HepG2 (cell line): ENCODE results near the gene EVI5. TPM values are rescaled to one million over a fixed set of nuclear protein-coding genes. Genes with fewer than 3 reads are reported as not detected.

Source experiments
- ATAC-seq: fragments of 200-7000 bp; cut with Tn5 transposase; 3 replicates; pipeline ENCODE4 v1.9.1; 2020; ENCODE audit warnings: mild to moderate bottlenecking, moderate library complexity
- BruUV-seq: library from RNA; stranded (reverse); fragments of 400-500 nt; replicated peaks from 2 replicates; lab custom pipeline; 2021; lab: Mats Ljungman, UMichigan
- CTCF ChIA-PET: fragments of 300-600 bp; formaldehyde crosslinking; extraction: SDS; loops from one replicate; lab custom pipeline; 2021; ENCODE audit warnings: low total read pairs, inconsistent platforms, low intra/inter-chr PET ratio; lab: Yijun Ruan, JAX
- POLR2A ChIA-PET: fragments of 350-600 bp; sonication (Branson Sonifier 250); formaldehyde crosslinking; loops from one replicate; lab custom pipeline; 2020; ENCODE audit warnings: antibody characterized with exemption, inconsistent platforms; lab: Yijun Ruan, JAX
- DNase-seq: peaks from one replicate; pipeline ENCODE4 v3.0.0-alpha.2; 2015; ENCODE audit warnings: low spot score
- FAIRE-seq: peaks from 3 replicates; lab custom pipeline; 2011; peaks lifted over from hg19 to GRCh38; lab: Jason Lieb, UNC
- H2AFZ ChIP-seq: one replicate; pipeline ENCODE4 v1.6.1; 2011; ENCODE audit warnings: low read length, inconsistent platforms
- H3K27ac ChIP-seq: fragments of 300-600 bp; 3 replicates; pipeline ENCODE4 v1.8.0; 2011; ENCODE audit warnings: mixed run types, mild to moderate bottlenecking, mixed read lengths, low read length, inconsistent platforms; ENCODE audit not compliant: insufficient read depth; ENCODE audit errors: extremely low read length
- H3K27me3 ChIP-seq, 2 experiments: fragments of 200-600 bp in 1 of 2; 2 replicates in 1 of 2; 3 replicates in 1 of 2; pipeline versions ENCODE4 v1.6.0 to v1.8.0; 2011; ENCODE audit warnings: low read length in 2 of 2, mild to moderate bottlenecking in 2 of 2, moderate library complexity in 2 of 2, inconsistent platforms in 1 of 2; ENCODE audit not compliant: insufficient read depth in 2 of 2, control insufficient read depth in 1 of 2
- H3K36me3 ChIP-seq, 2 experiments: fragments of 200-600 bp in 1 of 2; replicated peaks in 1 of 2; 2 replicates in 1 of 2; 3 replicates in 1 of 2; pipeline versions ENCODE4 v1.5.1 to v1.8.0; 2011; ENCODE audit warnings: low read length in 2 of 2, inconsistent platforms in 1 of 2; ENCODE audit not compliant: insufficient read depth in 2 of 2, control insufficient read depth in 1 of 2
- H3K4me1 ChIP-seq: 2 replicates; pipeline ENCODE4 v1.5.1; 2012; ENCODE audit warnings: low read length, inconsistent platforms; ENCODE audit not compliant: insufficient read depth
- H3K4me2 ChIP-seq: 2 replicates; pipeline ENCODE4 v1.6.0; 2011; ENCODE audit warnings: low read depth, low read length, inconsistent platforms
- H3K4me3 ChIP-seq, 3 experiments: fragments of 200-600 bp in 1 of 3; sonication (generic), shearing (Covaris generic) in 1 of 3; replicated peaks in 1 of 3; 2 replicates each; pipeline ENCODE4 v1.5.1; 2011 to 2016; ENCODE audit warnings: low read length in 3 of 3, inconsistent platforms in 2 of 3, low read depth in 2 of 3, mild to moderate bottlenecking in 2 of 3, control low read depth in 1 of 3, mixed read lengths in 1 of 3; ENCODE audit not compliant: insufficient read depth in 1 of 3
- H3K79me2 ChIP-seq: one replicate; pipeline ENCODE4 v1.6.1; 2011; ENCODE audit warnings: low read length, inconsistent platforms; ENCODE audit not compliant: insufficient read depth
- H3K9ac ChIP-seq: 2 replicates; pipeline ENCODE4 v1.6.0; 2011; ENCODE audit warnings: mild to moderate bottlenecking, low read depth, low read length, inconsistent platforms; ENCODE audit not compliant: insufficient read depth
- H3K9me3 ChIP-seq: 2 replicates; pipeline ENCODE4 v1.5.1; 2012; ENCODE audit warnings: mild to moderate bottlenecking, low read length
- H4K20me1 ChIP-seq: 2 replicates; pipeline ENCODE4 v1.6.0; 2011; ENCODE audit warnings: inconsistent platforms, mild to moderate bottlenecking, low read length, moderate library complexity; ENCODE audit not compliant: insufficient read depth
- BRCA1 ChIP-seq: sonication (generic); formaldehyde crosslinking; IDR thresholded peaks from 2 replicates; pipeline ENCODE4 v1.4.0; 2020; ENCODE audit warnings: missing genetic modification reagents
- HCFC1 ChIP-seq: fragments of 150-350 bp; IDR thresholded peaks from 2 replicates; pipeline ENCODE4 v1.6.1; 2014; ENCODE audit warnings: low read depth, low read length
- MLLT10 ChIP-seq: sonication (generic); formaldehyde crosslinking; IDR thresholded peaks from 2 replicates; pipeline ENCODE4 v1.4.0; 2020; ENCODE audit warnings: missing genetic modification reagents
- MTF1 ChIP-seq: sonication (generic); formaldehyde crosslinking; IDR thresholded peaks from 2 replicates; pipeline ENCODE4 v1.5.0; 2020; ENCODE audit warnings: missing genetic modification reagents
- POLR2G ChIP-seq: fragments of 200-400 bp; formaldehyde crosslinking; IDR thresholded peaks from 2 replicates; pipeline ENCODE4 v1.6.1; 2018; ENCODE audit warnings: mild to moderate bottlenecking, low read depth, low read length, moderate library complexity
- SMAD1 ChIP-seq: sonication (generic); formaldehyde crosslinking; IDR thresholded peaks from 2 replicates; pipeline ENCODE4 v1.4.0; 2020; ENCODE audit warnings: missing genetic modification reagents, low read depth, mild to moderate bottlenecking, borderline replicate concordance
- TSC22D2 ChIP-seq: sonication (generic); formaldehyde crosslinking; IDR thresholded peaks from 2 replicates; pipeline ENCODE4 v1.5.1; 2020; ENCODE audit warnings: missing genetic modification reagents, mild to moderate bottlenecking, borderline replicate concordance
- ZBTB42 ChIP-seq: sonication (generic); formaldehyde crosslinking; IDR thresholded peaks from 2 replicates; pipeline ENCODE4 v1.5.0; 2020; ENCODE audit warnings: mild to moderate bottlenecking, missing genetic modification reagents
- ZFAT ChIP-seq: sonication (generic); formaldehyde crosslinking; conservative IDR thresholded peaks from 2 replicates; pipeline ENCODE4 v1.8.1; 2023; ENCODE audit warnings: missing genetic modification reagents, inconsistent platforms
- ZFP62 ChIP-seq: sonication (generic); formaldehyde crosslinking; IDR thresholded peaks from 2 replicates; pipeline ENCODE4 v1.4.0; 2020; ENCODE audit warnings: missing genetic modification reagents
- ZNF235 ChIP-seq: sonication (generic); formaldehyde crosslinking; IDR thresholded peaks from 2 replicates; pipeline ENCODE4 v1.8.1; 2023; ENCODE audit warnings: mild to moderate bottlenecking, missing genetic modification reagents, borderline replicate concordance
- ZNF264 ChIP-seq: sonication (generic); formaldehyde crosslinking; IDR thresholded peaks from 2 replicates; pipeline ENCODE4 v1.4.0; 2020; ENCODE audit warnings: missing genetic modification reagents
- ZNF367 ChIP-seq: sonication (generic); formaldehyde crosslinking; IDR thresholded peaks from 2 replicates; pipeline ENCODE4 v1.4.0; 2020; ENCODE audit warnings: missing genetic modification reagents, borderline replicate concordance
- ZNF772 ChIP-seq: sonication (generic); formaldehyde crosslinking; IDR thresholded peaks from 2 replicates; pipeline ENCODE4 v1.5.0; 2020; ENCODE audit warnings: mild to moderate bottlenecking, missing genetic modification reagents
- ZSCAN20 ChIP-seq: sonication (generic); formaldehyde crosslinking; IDR thresholded peaks from 2 replicates; pipeline ENCODE4 v1.4.0; 2020; ENCODE audit warnings: missing genetic modification reagents, mild to moderate bottlenecking, borderline replicate concordance
- ZSCAN25 ChIP-seq: sonication (generic); formaldehyde crosslinking; IDR thresholded peaks from 2 replicates; pipeline ENCODE4 v1.8.0; 2022; ENCODE audit warnings: mild to moderate bottlenecking, missing genetic modification reagents
- ZSCAN9 ChIP-seq: IDR thresholded peaks from 2 replicates; pipeline ENCODE4 v1.6.1; 2016; ENCODE audit warnings: borderline replicate concordance
- WGBS: methylation state at CpG from one replicate; pipeline ENCODE4 v1.1.6; 2017; ENCODE audit warnings: low lambda C conversion rate; 5-methylcytosine and 5-hydroxymethylcytosine counted together
- in situ Hi-C: cut with HindIII; loops from 2 replicates; pipeline ENCODE4 v1.10.0; 2017; ENCODE audit warnings: low pct_unique_long_range_greater_than_20kb; ENCODE audit not compliant: extremely low pct_ligation_motif_present
- intact Hi-C: fragments of 100-400 bp; cut with micrococcal nuclease; formaldehyde crosslinking; loops from one replicate; pipeline ENCODE4 v1.10.0; 2022; ENCODE audit not compliant: unreplicated experiment
- polyA plus RNA-seq, 8 experiments: library from polyadenylated mRNA; depleted of rRNA in 3 of 8; stranded (reverse) in 7 of 8; unstranded in 1 of 8; fragments of >200 nt; fragmentation: Illumina TruSeq in 4 of 8; extraction: Trizol in 4 of 8; gene quantifications; 2 replicates each; pipeline versions ENCODE4 v1.2.1 to v1.2.3, GENCODE V29; 2011 to 2016; ENCODE audit warnings: low read depth in 4 of 8, missing spikeins in 1 of 8, mixed read lengths in 1 of 8; ENCODE audit not compliant: insufficient read depth in 1 of 8
- total RNA-seq, 5 experiments: library from RNA; depleted of rRNA; stranded (reverse); fragments of >200 nt; fragmentation: Illumina TruSeq; extraction: Trizol; gene quantifications; 2 replicates each; pipeline ENCODE4 v1.2.3, GENCODE V29; 2016; ENCODE audit warnings: low read depth in 1 of 5
- TF ChIP-seq, protein P1 (sequence below): sonication (generic); formaldehyde crosslinking; IDR thresholded peaks from 2 replicates; pipeline ENCODE4 v1.4.0; 2020; ENCODE audit warnings: missing genetic modification reagents
- TF ChIP-seq, protein P2 (sequence below): sonication (generic); formaldehyde crosslinking; IDR thresholded peaks from 2 replicates; pipeline ENCODE4 v1.4.0; 2020; ENCODE audit warnings: missing genetic modification reagents

Gene EVI5
- total and polyA plus RNA-seq, 2 of the 13 experiments (the other 11 are each of a cell fraction or from before 2014, with no cell fraction given): 4.0 to 12.6 TPM

DNA sequence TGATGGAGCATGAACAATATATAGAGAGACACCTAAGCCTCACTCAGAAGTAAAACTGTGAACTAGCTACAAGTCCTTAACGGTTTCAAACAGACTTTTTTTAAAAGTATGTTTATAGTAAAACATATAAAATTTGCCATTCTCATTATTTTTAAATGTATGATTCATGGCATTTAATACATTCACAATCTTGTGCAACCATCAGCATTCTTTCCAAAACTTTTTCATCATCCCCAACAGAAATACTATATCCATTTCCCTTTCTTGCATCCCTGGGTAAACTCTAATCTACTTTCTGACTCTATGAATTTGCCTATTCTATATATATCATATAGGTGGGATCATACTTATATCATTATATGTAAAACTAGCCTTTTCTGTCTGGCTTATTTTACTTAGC lies 25.5 kb downstream of the EVI5 start:
- ATAC-seq (no peak), FAIRE-seq (no peak), DNase-seq (no peak)
- intact Hi-C loops: no loop called here
- 84% methylated on average over 1 of the region's 1 CpG for WGBS
- Histone ChIP-seq H3K79me2 (peaks cover 9% of the 10 kb centered on the region), H3K27ac (no peak overlapping the region), H3K4me3 (no peak overlapping the region), H3K27me3 (no peaks in the 10 kb centered on the region), H4K20me1 (no peaks in the 10 kb centered on the region; the same call in 1 of the 2 replicates), H3K4me1 (peaks cover 13% of the 10 kb centered on the region; the same call in 1 of the 2 replicates), H3K9me3 (no peaks in the 10 kb centered on the region), H3K9ac (no peak overlapping the region), H2AFZ (no peak overlapping the region), H3K36me3 (no peaks in the 10 kb centered on the region), H3K4me2 (no peak overlapping the region)
- CTCF ChIA-PET: no interaction called here
- in situ Hi-C loops: no loop called here
- no peak for TF ChIP-seq POLR2G
- TF ChIP-seq MLLT10 (CRISPR knock-in tag): no peak
- no peak for TF ChIP-seq MTF1 (CRISPR knock-in tag)
- TF ChIP-seq, protein P1, sequence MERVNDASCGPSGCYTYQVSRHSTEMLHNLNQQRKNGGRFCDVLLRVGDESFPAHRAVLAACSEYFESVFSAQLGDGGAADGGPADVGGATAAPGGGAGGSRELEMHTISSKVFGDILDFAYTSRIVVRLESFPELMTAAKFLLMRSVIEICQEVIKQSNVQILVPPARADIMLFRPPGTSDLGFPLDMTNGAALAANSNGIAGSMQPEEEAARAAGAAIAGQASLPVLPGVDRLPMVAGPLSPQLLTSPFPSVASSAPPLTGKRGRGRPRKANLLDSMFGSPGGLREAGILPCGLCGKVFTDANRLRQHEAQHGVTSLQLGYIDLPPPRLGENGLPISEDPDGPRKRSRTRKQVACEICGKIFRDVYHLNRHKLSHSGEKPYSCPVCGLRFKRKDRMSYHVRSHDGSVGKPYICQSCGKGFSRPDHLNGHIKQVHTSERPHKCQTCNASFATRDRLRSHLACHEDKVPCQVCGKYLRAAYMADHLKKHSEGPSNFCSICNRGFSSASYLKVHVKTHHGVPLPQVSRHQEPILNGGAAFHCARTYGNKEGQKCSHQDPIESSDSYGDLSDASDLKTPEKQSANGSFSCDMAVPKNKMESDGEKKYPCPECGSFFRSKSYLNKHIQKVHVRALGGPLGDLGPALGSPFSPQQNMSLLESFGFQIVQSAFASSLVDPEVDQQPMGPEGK (CRISPR knock-in tag): no peak
- TF ChIP-seq ZSCAN20 (CRISPR knock-in tag): no peak
- no peak for TF ChIP-seq ZFAT
- no peak for TF ChIP-seq BRCA1 (CRISPR knock-in tag)
- TF ChIP-seq ZBTB42 (CRISPR knock-in tag): no peak
- TF ChIP-seq ZNF264 (CRISPR knock-in tag): no peak
- TF ChIP-seq ZSCAN25: no peak
- TF ChIP-seq ZNF772 (CRISPR knock-in tag): no peak
- TF ChIP-seq ZNF235: no peak
- TF ChIP-seq SMAD1: no peak
- TF ChIP-seq HCFC1: no peak
- TF ChIP-seq, protein P2, sequence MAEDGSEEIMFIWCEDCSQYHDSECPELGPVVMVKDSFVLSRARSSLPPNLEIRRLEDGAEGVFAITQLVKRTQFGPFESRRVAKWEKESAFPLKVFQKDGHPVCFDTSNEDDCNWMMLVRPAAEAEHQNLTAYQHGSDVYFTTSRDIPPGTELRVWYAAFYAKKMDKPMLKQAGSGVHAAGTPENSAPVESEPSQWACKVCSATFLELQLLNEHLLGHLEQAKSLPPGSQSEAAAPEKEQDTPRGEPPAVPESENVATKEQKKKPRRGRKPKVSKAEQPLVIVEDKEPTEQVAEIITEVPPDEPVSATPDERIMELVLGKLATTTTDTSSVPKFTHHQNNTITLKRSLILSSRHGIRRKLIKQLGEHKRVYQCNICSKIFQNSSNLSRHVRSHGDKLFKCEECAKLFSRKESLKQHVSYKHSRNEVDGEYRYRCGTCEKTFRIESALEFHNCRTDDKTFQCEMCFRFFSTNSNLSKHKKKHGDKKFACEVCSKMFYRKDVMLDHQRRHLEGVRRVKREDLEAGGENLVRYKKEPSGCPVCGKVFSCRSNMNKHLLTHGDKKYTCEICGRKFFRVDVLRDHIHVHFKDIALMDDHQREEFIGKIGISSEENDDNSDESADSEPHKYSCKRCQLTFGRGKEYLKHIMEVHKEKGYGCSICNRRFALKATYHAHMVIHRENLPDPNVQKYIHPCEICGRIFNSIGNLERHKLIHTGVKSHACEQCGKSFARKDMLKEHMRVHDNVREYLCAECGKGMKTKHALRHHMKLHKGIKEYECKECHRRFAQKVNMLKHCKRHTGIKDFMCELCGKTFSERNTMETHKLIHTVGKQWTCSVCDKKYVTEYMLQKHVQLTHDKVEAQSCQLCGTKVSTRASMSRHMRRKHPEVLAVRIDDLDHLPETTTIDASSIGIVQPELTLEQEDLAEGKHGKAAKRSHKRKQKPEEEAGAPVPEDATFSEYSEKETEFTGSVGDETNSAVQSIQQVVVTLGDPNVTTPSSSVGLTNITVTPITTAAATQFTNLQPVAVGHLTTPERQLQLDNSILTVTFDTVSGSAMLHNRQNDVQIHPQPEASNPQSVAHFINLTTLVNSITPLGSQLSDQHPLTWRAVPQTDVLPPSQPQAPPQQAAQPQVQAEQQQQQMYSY (CRISPR knock-in tag): no peak
- TF ChIP-seq TSC22D2 (CRISPR knock-in tag): no peak
- no peak for TF ChIP-seq ZSCAN9
- TF ChIP-seq ZFP62 (CRISPR knock-in tag): no peak
- no peak for TF ChIP-seq ZNF367 (CRISPR knock-in tag)
- POLR2A ChIA-PET: no interaction called here
- no TSS peak for BruUV-seq
